Left hindlimb (tissue), 1 donor: ENCODE results near the gene ZNF677.
A peak's percentile ranks its signal among the peaks of the same experiment; 100 is the strongest.
"Not testable (repeated sequence)": the region's sequence is repeated elsewhere in the genome, so short reads cannot be mapped to it uniquely, and the experiment has no call there.

Experiments used
- DNase-seq: peaks from one replicate; pipeline ENCODE4 v3.0.0-alpha.2; 2018

Gene ZNF677

GRCh38 chr19:53254411-53255341 is at the start of gene ZNF677:
Gene ZNF677, minus strand, starts transcription at chr19:53254873. Its CDS starts 3,323 bp downstream, at chr19:53251550.
- DNase-seq, result peak; percentile 93

GRCh38 chr19:53301341-53301740 is 46.7 kb upstream of the ZNF677 start:
- DNase-seq, result not testable (repeated sequence)

GRCh38 chr19:53294786-53295441 is 40.2 kb upstream of the ZNF677 start:
- no peak for DNase-seq

GRCh38 chr19:53290758-53291549 is 36.3 kb upstream of the ZNF677 start:
- no peak for DNase-seq

- no peak for DNase-seq
Measured at GRCh38 chr19:53285087-53285486, 30.4 kb upstream of the ZNF677 start.

- not testable (repeated sequence) for DNase-seq
Measured at GRCh38 chr19:53281947-53282346, 27.3 kb upstream of the ZNF677 start.

- no peak for DNase-seq
Measured at GRCh38 chr19:53275480-53275879, 20.8 kb upstream of the ZNF677 start.

- DNase-seq, result no peak
Measured at GRCh38 chr19:53272044-53272443, 17.4 kb upstream of the ZNF677 start.

GRCh38 chr19:53269861-53270260 is 15.2 kb upstream of the ZNF677 start:
- not testable (repeated sequence) for DNase-seq

- DNase-seq, result not testable (repeated sequence)
Measured at GRCh38 chr19:53267623-53268022, 12.9 kb upstream of the ZNF677 start, which contains the start of gene VN1R4. Gene VN1R4, minus strand, starts transcription at chr19:53267723. Its CDS starts 58 bp downstream, at chr19:53267665.

- DNase-seq, result not testable (repeated sequence)
Measured at GRCh38 chr19:53257715-53258342, 3.2 kb upstream of the ZNF677 start, which contains the start of gene VN1R2. Gene VN1R2, plus strand, starts transcription at chr19:53258292. Its CDS starts 84 bp downstream, at chr19:53258376.

GRCh38 chr19:53246498-53246897 is 8.2 kb downstream of the ZNF677 start:
- no peak for DNase-seq

- no peak for DNase-seq
Measured at GRCh38 chr19:53237114-53237777, 17.4 kb downstream of the ZNF677 start.

GRCh38 chr19:53224606-53225005 is 30.1 kb downstream of the ZNF677 start:
- DNase-seq, result no peak

- DNase-seq, result not testable (repeated sequence)
Measured at GRCh38 chr19:53222716-53223115, 32.0 kb downstream of the ZNF677 start.

GRCh38 chr19:53212703-53213320 is 41.9 kb downstream of the ZNF677 start:
- no peak for DNase-seq

GRCh38 chr19:53211554-53211953 is 43.1 kb downstream of the ZNF677 start:
- not testable (repeated sequence) for DNase-seq

GRCh38 chr19:53196777-53197396 is 57.8 kb downstream of the ZNF677 start:
- DNase-seq, result peak; percentile 99

GRCh38 chr19:53195265-53195903 is 59.3 kb downstream of the ZNF677 start:
- peak; percentile 80 for DNase-seq

GRCh38 chr19:53193535-53194222 is 61.0 kb downstream of the ZNF677 start:
- no peak for DNase-seq
